B cell (primary cell): Measurements from ENCODE around the gene ATP5MC2.

Experiments used
- EZH2 ChIP-seq: IDR thresholded peaks from 2 replicates; pipeline ENCODE4 v1.6.1; 2012; ENCODE audit warnings: borderline replicate concordance, low read depth, mild to moderate bottlenecking, moderate library complexity, low read length; ENCODE audit not compliant: insufficient read depth, poor library complexity, severe bottlenecking
- TF ChIP-seq, protein P1 (sequence below): fragments of 200-600 bp; IDR thresholded peaks from one replicate; pipeline ENCODE4 v1.8.0; 2022; ENCODE audit warnings: antibody characterized with exemption, mild to moderate bottlenecking

- TF ChIP-seq, protein P1, sequence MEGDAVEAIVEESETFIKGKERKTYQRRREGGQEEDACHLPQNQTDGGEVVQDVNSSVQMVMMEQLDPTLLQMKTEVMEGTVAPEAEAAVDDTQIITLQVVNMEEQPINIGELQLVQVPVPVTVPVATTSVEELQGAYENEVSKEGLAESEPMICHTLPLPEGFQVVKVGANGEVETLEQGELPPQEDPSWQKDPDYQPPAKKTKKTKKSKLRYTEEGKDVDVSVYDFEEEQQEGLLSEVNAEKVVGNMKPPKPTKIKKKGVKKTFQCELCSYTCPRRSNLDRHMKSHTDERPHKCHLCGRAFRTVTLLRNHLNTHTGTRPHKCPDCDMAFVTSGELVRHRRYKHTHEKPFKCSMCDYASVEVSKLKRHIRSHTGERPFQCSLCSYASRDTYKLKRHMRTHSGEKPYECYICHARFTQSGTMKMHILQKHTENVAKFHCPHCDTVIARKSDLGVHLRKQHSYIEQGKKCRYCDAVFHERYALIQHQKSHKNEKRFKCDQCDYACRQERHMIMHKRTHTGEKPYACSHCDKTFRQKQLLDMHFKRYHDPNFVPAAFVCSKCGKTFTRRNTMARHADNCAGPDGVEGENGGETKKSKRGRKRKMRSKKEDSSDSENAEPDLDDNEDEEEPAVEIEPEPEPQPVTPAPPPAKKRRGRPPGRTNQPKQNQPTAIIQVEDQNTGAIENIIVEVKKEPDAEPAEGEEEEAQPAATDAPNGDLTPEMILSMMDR = no peak
- TF ChIP-seq EZH2 = no peak
Observed at GRCh38 chr12:53643232-53643979, 32.5 kb downstream of the ATP5MC2 start.
